ENCODE measurements around the gene RTL10. TPM values are rescaled to one million over a fixed set of nuclear protein-coding genes. Genes with fewer than 3 reads are reported as not detected.

RTL10 gene
- total and polyA plus RNA-seq, 10 of the 15 experiments (the other 5 are each of a cell fraction or from before 2014, with no cell fraction given) = 5.3 to 18.1 (median 10.3) TPM

GRCh38 chr22:19898145-19898544, 43.5 kb upstream of the RTL10 start (continued):
- TF ChIP-seq USF1 (IDR thresholded peaks at IDR 0.05; ENCODE audit: borderline replicate concordance, extremely low read length, insufficient read depth, low read depth, low read length) (no peak), CEBPB (IDR thresholded peaks at IDR 0.05; ENCODE audit: borderline replicate concordance in 1 of 2, low read depth in 2 of 2, low read length in 2 of 2) (no peak)

GRCh38 chr22:19897726-19898125, 43.1 kb upstream of the RTL10 start:
- Histone ChIP-seq H3K36me3 (ENCODE audit: control insufficient read depth in 2 of 2, insufficient read depth in 2 of 2, low read length in 1 of 2) (no peaks in the 10 kb centered on the region; a peak in 1 of 4 replicates), H3K27ac (ENCODE audit: control insufficient read depth, insufficient read depth) (no peak overlapping the region), H2AFZ (ENCODE audit: control insufficient read depth, low read depth, low read length) (no peak overlapping the region), H4K20me1 (ENCODE audit: control insufficient read depth, insufficient read depth) (no peaks in the 10 kb centered on the region), H3K9me3 (replicated peaks; ENCODE audit: control insufficient read depth, insufficient read depth, low read length) (no peaks in the 10 kb centered on the region), H3K4me3 (no peak overlapping the region), H3K4me2 (ENCODE audit: control insufficient read depth, insufficient read depth) (no peak overlapping the region), H3K4me1 (ENCODE audit: control insufficient read depth, insufficient read depth, low read length) (no peaks in the 10 kb centered on the region), H3K79me2 (ENCODE audit: control insufficient read depth, insufficient read depth, low read length) (no peaks in the 10 kb centered on the region), H3K9ac (ENCODE audit: control insufficient read depth, insufficient read depth, low read length) (no peak overlapping the region), H3K27me3 (replicated peaks in 1 of 2; ENCODE audit: control insufficient read depth in 2 of 2, insufficient read depth in 2 of 2, low read length in 1 of 2) (no peaks in the 10 kb centered on the region)
- WGBS (ENCODE audit: insufficient coverage, insufficient replicate concordance, low lambda C conversion rate, missing lambda C conversion rate) = 85% methylated on average over 16 of the region's 16 CpGs
- POLR2A ChIA-PET = no interaction called here
- DNase-seq (ENCODE audit: low read depth, low spot score) (no peak), FAIRE-seq (no peak), ATAC-seq (no peak)
- no TSS peak for BruUV-seq (replicated peaks)
- CTCF ChIA-PET = no interaction called here
- in situ Hi-C loops (cut with MboI) = no loop called here
- no peak for TF ChIP-seq ZBTB40 (IDR thresholded peaks at IDR 0.05; ENCODE audit: borderline replicate concordance)
- no peak for TF ChIP-seq ATF7 (IDR thresholded peaks at IDR 0.05; ENCODE audit: low read depth)
- SMC1A ChIA-PET (ENCODE audit: uncharacterized antibody, unreplicated experiment) = no interaction called here
- intact Hi-C loops (cut with micrococcal nuclease; ENCODE audit: unreplicated experiment) = no loop called here
- RAD21 ChIA-PET (ENCODE audit: unreplicated experiment) = no interaction called here
